PFSK-1 (cell line): ENCODE data around the gene ITGAD.

Source experiments
- FOXP2 ChIP-seq: optimal IDR thresholded peaks from 2 replicates; pipeline ENCODE3; 2011; ENCODE audit warnings: borderline replicate concordance, control low read depth, inconsistent platforms; ENCODE audit not compliant: insufficient read depth; ENCODE audit errors: extremely low read length, extremely low read depth
- POLR2AphosphoS5 ChIP-seq: IDR thresholded peaks from 2 replicates; pipeline ENCODE4 v1.6.1; 2012; ENCODE audit warnings: low read depth, mild to moderate bottlenecking, control low read depth, low read length, moderate library complexity
- REST ChIP-seq, 2 experiments: IDR thresholded peaks; 2 replicates each; pipeline versions ENCODE4 v1.6.1 to v1.8.0; 2011 to 2012; ENCODE audit warnings: low read depth in 2 of 2, low read length in 2 of 2, control low read depth in 1 of 2, inconsistent platforms in 1 of 2, mild to moderate bottlenecking in 1 of 2, moderate library complexity in 1 of 2; ENCODE audit not compliant: insufficient read depth in 1 of 2
- SIN3A ChIP-seq: IDR thresholded peaks from 2 replicates; pipeline ENCODE4 v1.6.1; 2012; ENCODE audit warnings: mild to moderate bottlenecking, low read length, moderate library complexity, borderline replicate concordance; ENCODE audit not compliant: insufficient read depth
- TAF1 ChIP-seq: IDR thresholded peaks from 2 replicates; pipeline ENCODE4 v1.6.1; 2012; ENCODE audit warnings: low read length, control low read depth, borderline replicate concordance; ENCODE audit not compliant: insufficient read depth

ITGAD gene

GRCh38 chr16:31474173-31474714 lies 81.1 kb downstream of the ITGAD start:
- no peak for TF ChIP-seq REST (IDR thresholded peaks at IDR 0.05; ENCODE audit: insufficient read depth in 1 of 2, low read depth in 2 of 2, low read length in 2 of 2)
- TF ChIP-seq TAF1 = no peak
- TF ChIP-seq POLR2AphosphoS5 = no peak
- no peak for TF ChIP-seq FOXP2

GRCh38 chr16:31474773-31475738 lies 81.9 kb downstream of the ITGAD start:
- TF ChIP-seq POLR2AphosphoS5 (no peak), SIN3A (no peak), FOXP2 (no peak), REST (IDR thresholded peaks at IDR 0.05; ENCODE audit: insufficient read depth in 1 of 2, low read depth in 2 of 2, low read length in 2 of 2) (no peak), TAF1 (no peak)

- TF ChIP-seq POLR2AphosphoS5 (no peak), TAF1 (no peak), REST (IDR thresholded peaks at IDR 0.05; ENCODE audit: insufficient read depth in 1 of 2, low read depth in 2 of 2, low read length in 2 of 2) (no peak), SIN3A (no peak), FOXP2 (no peak)
These were observed 82.8 kb downstream of the ITGAD start for GRCh38 chr16:31475946-31476302.
